ENCODE data around the gene ZFP42. TPM values are rescaled to one million over a fixed set of nuclear protein-coding genes. Genes with fewer than 3 reads are reported as not detected.

ZFP42 gene
- total and polyA plus RNA-seq, 9 donors, result under 0.01 to 0.40 (median 0.10) TPM

- H3K27me3 ChIP-seq (ENCODE audit: control insufficient read depth, insufficient read depth, low read length), result no peaks in the 10 kb centered on the region
- no peaks in the 10 kb centered on the region for H3K9me3 ChIP-seq (replicated peaks; ENCODE audit: control insufficient read depth, low read depth, low read length)
- no peak for DNase-seq
- no peaks in the 10 kb centered on the region for H3K4me1 ChIP-seq (ENCODE audit: control insufficient read depth, insufficient read depth, low read length)
- H3K27ac ChIP-seq (ENCODE audit: low read length), result no peak overlapping the region
- no CpG with 5 or more reads among the region's 6 CpGs for WGBS (ENCODE audit: insufficient coverage)
- H3K36me3 ChIP-seq (ENCODE audit: control insufficient read depth, insufficient read depth, low read length), result no peaks in the 10 kb centered on the region
- H3K4me3 ChIP-seq (ENCODE audit: low read length), result no peak overlapping the region
Observed at GRCh38 chr4:188018262-188018661, 22.7 kb downstream of the ZFP42 start.

DNA sequence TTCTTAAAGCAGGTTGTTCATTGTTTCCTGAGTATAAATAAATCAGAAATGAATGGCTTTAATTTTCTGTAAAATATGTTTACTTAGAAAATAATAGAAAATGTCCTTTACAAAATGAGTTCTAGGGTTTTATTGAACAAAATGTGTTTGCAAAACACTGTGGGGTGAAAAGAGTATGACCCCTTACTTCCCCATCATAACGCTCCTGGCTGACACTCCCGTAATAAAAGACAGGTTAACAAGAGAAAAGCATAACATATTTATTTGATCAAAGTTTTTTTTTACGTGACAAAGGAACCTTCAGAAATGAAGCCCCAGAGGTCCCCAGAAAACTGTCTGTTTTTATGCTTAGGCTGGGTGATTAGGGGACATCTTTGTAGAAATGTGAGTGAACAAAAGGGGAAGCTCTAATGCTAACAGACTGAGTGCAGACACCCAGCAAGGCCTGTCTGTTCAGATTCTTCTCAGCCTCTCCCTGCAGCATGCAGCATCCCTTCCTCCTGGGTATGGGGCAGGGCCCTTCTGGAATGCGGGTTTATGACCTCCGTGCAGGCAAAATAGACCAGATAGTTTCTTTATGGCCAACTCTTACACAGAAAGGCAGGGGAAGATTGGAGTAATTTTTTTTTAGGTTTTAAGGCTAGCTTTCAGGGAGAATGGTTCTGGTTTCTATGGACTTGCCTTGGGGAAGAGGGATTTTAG, 26.1 kb downstream of the ZFP42 start:
- WGBS (ENCODE audit: insufficient coverage), result no CpG with 5 or more reads among the region's 5 CpGs
- Histone ChIP-seq H3K36me3 (ENCODE audit: control insufficient read depth, insufficient read depth, low read length) (no peaks in the 10 kb centered on the region), H3K4me3 (ENCODE audit: low read length) (no peak overlapping the region), H3K9me3 (replicated peaks; ENCODE audit: control insufficient read depth, low read depth, low read length) (no peaks in the 10 kb centered on the region), H3K4me1 (ENCODE audit: control insufficient read depth, insufficient read depth, low read length) (no peaks in the 10 kb centered on the region), H3K27ac (ENCODE audit: low read length) (no peak overlapping the region), H3K27me3 (ENCODE audit: control insufficient read depth, insufficient read depth, low read length) (no peaks in the 10 kb centered on the region)
- DNase-seq, result no peak

DNA sequence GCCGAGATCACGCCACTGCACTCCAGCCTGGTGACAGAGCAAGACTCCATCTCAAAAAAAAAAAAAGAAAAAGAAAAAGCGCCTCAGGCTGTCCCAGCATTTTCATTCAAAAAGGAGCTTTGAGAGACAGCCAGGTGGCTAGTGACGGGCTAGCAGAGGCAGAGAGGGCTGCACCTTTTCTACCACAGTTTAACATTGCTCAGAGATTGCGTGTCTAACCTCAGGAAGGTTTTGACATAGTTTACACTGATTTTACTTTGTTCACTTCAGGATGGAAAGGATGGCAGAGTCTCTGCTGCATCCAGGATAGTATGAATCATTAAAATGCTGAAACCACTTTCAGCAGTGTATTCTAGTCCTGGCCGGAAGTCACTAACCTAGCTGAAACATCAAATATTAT, 28.1 kb downstream of the ZFP42 start:
- Histone ChIP-seq H3K27me3 (ENCODE audit: control insufficient read depth, insufficient read depth, low read length) (no peaks in the 10 kb centered on the region), H3K4me3 (ENCODE audit: low read length) (no peak overlapping the region), H3K36me3 (ENCODE audit: control insufficient read depth, insufficient read depth, low read length) (no peaks in the 10 kb centered on the region), H3K9me3 (replicated peaks; ENCODE audit: control insufficient read depth, low read depth, low read length) (no peaks in the 10 kb centered on the region), H3K27ac (ENCODE audit: low read length) (no peak overlapping the region), H3K4me1 (ENCODE audit: control insufficient read depth, insufficient read depth, low read length) (no peaks in the 10 kb centered on the region)
- WGBS (ENCODE audit: insufficient coverage), result 67% methylated on average over 1 of the region's 6 CpGs
- DNase-seq, result no peak

DNA sequence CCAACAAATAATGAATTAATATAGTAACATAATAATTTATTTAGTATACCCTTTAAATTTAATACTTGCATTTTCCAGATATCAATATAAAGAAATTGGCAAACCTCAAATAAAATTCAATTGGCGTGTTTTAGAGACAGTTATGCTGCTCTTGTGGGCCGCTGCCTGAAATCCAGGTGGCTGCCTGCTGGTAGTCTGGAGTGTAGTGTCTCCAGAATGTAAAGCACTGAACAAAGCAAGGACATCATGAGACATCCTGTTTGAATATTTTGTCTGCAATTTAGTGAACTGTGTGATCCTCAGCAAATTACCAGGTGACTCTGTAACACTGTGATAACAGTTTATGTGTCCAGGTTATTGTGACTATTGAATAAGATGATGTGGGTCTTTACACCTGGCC, 29.9 kb downstream of the ZFP42 start:
- no CpG with 5 or more reads among the region's 2 CpGs for WGBS (ENCODE audit: insufficient coverage)
- H3K9me3 ChIP-seq (replicated peaks; ENCODE audit: control insufficient read depth, low read depth, low read length), result no peaks in the 10 kb centered on the region
- no peak overlapping the region for H3K27ac ChIP-seq (ENCODE audit: low read length)
- no peaks in the 10 kb centered on the region for H3K36me3 ChIP-seq (ENCODE audit: control insufficient read depth, insufficient read depth, low read length)
- no peak overlapping the region for H3K4me3 ChIP-seq (ENCODE audit: low read length)
- DNase-seq, result no peak
- H3K27me3 ChIP-seq (ENCODE audit: control insufficient read depth, insufficient read depth, low read length), result no peaks in the 10 kb centered on the region
- no peaks in the 10 kb centered on the region for H3K4me1 ChIP-seq (ENCODE audit: control insufficient read depth, insufficient read depth, low read length)

DNA sequence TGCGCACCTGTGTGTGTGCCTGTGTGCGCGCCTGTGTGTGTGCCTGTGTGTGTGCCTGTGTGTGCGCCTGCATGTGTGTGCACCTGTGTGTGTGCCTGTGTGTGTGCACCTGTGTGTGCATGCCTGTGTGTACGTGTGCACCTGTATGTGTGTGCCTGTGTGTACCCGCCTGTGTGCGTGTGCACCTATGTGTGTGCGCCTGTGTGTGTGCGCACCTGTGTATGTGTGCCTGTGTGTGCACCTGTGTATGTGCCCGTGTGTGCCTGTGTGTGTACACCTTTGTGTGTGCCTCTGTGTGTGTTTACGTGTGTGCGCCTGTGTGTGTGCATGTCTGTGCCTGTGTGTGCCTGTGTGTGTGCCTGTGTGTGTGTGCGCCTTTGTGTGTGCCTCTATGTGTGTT, 33.5 kb downstream of the ZFP42 start:
- Histone ChIP-seq H3K9me3 (replicated peaks; ENCODE audit: control insufficient read depth, low read depth, low read length) (no peaks in the 10 kb centered on the region), H3K4me1 (ENCODE audit: control insufficient read depth, insufficient read depth, low read length) (no peaks in the 10 kb centered on the region), H3K36me3 (ENCODE audit: control insufficient read depth, insufficient read depth, low read length) (no peaks in the 10 kb centered on the region), H3K27ac (ENCODE audit: low read length) (no peak overlapping the region), H3K4me3 (ENCODE audit: low read length) (no peak overlapping the region), H3K27me3 (ENCODE audit: control insufficient read depth, insufficient read depth, low read length) (peaks cover 8% of the 10 kb centered on the region)
- 82% methylated on average over 4 of the region's 13 CpGs for WGBS (ENCODE audit: insufficient coverage)
- no peak for DNase-seq

DNA sequence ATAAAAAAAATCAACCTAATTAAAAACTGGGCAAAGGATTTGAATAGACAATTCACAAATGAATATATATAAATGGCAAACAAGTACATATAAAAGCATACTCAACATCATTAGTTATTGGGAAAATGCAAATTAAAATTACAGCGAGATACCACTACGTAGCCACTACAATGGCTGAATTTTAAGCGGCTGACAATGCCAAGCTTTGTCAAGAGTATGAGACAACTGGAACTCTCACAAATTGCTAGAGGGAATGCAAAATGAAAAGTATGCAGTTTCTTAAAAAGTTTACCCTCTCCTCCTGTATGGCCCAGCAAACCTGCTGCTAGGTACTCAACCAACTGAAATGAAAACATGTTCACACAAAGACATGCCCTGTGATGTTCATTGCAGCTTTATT, 34.8 kb downstream of the ZFP42 start:
- WGBS (ENCODE audit: insufficient coverage), result no CpG with 5 or more reads among the region's 3 CpGs

DNA sequence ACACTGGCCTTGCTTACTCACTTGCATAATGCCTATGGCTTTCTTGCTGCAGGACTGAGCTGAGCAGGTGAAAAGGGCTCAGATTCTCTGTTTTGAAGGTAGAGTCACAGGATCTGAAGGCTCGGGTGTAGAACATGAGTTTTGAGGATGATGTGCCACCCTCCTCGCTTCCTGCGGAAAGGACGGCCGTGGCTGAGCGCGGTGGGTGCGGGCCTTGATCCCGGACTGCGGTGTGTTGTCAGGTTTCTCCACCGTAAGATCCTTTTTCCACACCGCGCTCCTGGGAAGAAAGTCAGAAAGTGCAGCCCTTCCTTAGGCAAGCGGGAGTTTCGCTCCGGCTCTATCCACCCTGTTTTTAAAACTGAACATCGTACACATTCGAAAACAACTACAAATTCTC, 36.2 kb downstream of the ZFP42 start:
- H3K27me3 ChIP-seq (ENCODE audit: control insufficient read depth, insufficient read depth, low read length), result peaks cover 8% of the 10 kb centered on the region
- no peaks in the 10 kb centered on the region for H3K9me3 ChIP-seq (replicated peaks; ENCODE audit: control insufficient read depth, low read depth, low read length)
- DNase-seq, result no peak
- H3K4me3 ChIP-seq (ENCODE audit: low read length), result no peak overlapping the region
- H3K4me1 ChIP-seq (ENCODE audit: control insufficient read depth, insufficient read depth, low read length), result no peaks in the 10 kb centered on the region
- WGBS (ENCODE audit: insufficient coverage), result 20% methylated on average over 8 of the region's 18 CpGs
- H3K27ac ChIP-seq (ENCODE audit: low read length), result no peak overlapping the region
- no peaks in the 10 kb centered on the region for H3K36me3 ChIP-seq (ENCODE audit: control insufficient read depth, insufficient read depth, low read length)

More for the DNA sequence above, 34.8 kb downstream of the ZFP42 start:
- no peak overlapping the region for H3K4me3 ChIP-seq (ENCODE audit: low read length)
- no peak overlapping the region for H3K27ac ChIP-seq (ENCODE audit: low read length)
- H3K36me3 ChIP-seq (ENCODE audit: control insufficient read depth, insufficient read depth, low read length), result no peaks in the 10 kb centered on the region
- no peak for DNase-seq
- no peaks in the 10 kb centered on the region for H3K9me3 ChIP-seq (replicated peaks; ENCODE audit: control insufficient read depth, low read depth, low read length)
- H3K4me1 ChIP-seq (ENCODE audit: control insufficient read depth, insufficient read depth, low read length), result no peaks in the 10 kb centered on the region
- peaks cover 8% of the 10 kb centered on the region for H3K27me3 ChIP-seq (ENCODE audit: control insufficient read depth, insufficient read depth, low read length)

DNA sequence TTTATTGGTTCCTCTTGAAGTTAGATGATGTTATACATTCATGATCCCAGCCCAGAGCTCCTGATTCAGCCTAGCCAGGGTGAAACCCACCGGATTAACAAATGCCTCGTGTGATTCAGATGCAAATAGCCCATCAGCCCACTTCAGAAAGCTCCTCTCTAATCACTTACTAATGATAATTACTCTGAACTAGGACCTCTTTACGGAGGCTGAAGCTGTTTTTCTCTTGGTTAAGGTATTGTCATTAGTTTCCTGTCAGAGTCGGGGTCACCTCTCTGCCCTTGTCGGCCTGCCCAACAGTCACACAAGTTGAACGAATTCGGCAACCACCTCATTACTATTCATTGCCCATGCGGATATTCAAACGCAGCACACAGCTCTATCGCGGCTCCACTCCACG, 36.6 kb downstream of the ZFP42 start:
- Histone ChIP-seq H3K27me3 (ENCODE audit: control insufficient read depth, insufficient read depth, low read length) (peaks cover 8% of the 10 kb centered on the region), H3K36me3 (ENCODE audit: control insufficient read depth, insufficient read depth, low read length) (no peaks in the 10 kb centered on the region), H3K4me1 (ENCODE audit: control insufficient read depth, insufficient read depth, low read length) (no peaks in the 10 kb centered on the region), H3K4me3 (ENCODE audit: low read length) (no peak overlapping the region), H3K27ac (ENCODE audit: low read length) (no peak overlapping the region), H3K9me3 (replicated peaks; ENCODE audit: control insufficient read depth, low read depth, low read length) (no peaks in the 10 kb centered on the region)
- DNase-seq, result no peak
- WGBS (ENCODE audit: insufficient coverage), result 35% methylated on average over 4 of the region's 12 CpGs

DNA sequence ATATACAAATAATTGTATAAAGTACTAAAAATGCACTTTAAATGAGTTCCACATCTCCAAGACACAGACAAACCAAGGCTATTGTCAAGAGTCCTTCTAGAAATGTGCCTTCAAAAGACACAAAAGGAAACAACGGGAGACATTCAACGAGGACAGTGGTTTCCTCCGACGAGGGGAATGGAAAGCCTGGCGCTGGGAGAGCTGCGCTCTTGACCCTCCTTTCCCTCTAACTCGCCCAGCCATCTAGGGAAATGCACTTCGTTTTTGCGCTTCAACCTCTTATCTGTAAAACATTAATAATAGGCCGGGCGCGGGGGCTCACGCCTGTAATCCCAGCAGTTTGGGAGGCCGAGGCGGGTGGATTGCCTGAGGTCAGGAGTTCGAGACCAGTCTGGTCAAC, 37.0 kb downstream of the ZFP42 start:
- Histone ChIP-seq H3K36me3 (ENCODE audit: control insufficient read depth, insufficient read depth, low read length) (no peaks in the 10 kb centered on the region), H3K9me3 (replicated peaks; ENCODE audit: control insufficient read depth, low read depth, low read length) (no peaks in the 10 kb centered on the region), H3K27me3 (ENCODE audit: control insufficient read depth, insufficient read depth, low read length) (peaks cover 8% of the 10 kb centered on the region), H3K4me1 (ENCODE audit: control insufficient read depth, insufficient read depth, low read length) (no peaks in the 10 kb centered on the region), H3K4me3 (ENCODE audit: low read length) (no peak overlapping the region), H3K27ac (ENCODE audit: low read length) (no peak overlapping the region)
- DNase-seq, result no peak
- WGBS (ENCODE audit: insufficient coverage), result 52% methylated on average over 12 of the region's 16 CpGs

- Histone ChIP-seq H3K4me3 (ENCODE audit: low read length) (no peak overlapping the region), H3K36me3 (ENCODE audit: control insufficient read depth, insufficient read depth, low read length) (no peaks in the 10 kb centered on the region), H3K9me3 (replicated peaks; ENCODE audit: control insufficient read depth, low read depth, low read length) (no peaks in the 10 kb centered on the region), H3K27me3 (ENCODE audit: control insufficient read depth, insufficient read depth, low read length) (peaks cover 5% of the 10 kb centered on the region), H3K4me1 (ENCODE audit: control insufficient read depth, insufficient read depth, low read length) (no peaks in the 10 kb centered on the region), H3K27ac (ENCODE audit: low read length) (no peak overlapping the region)
- WGBS (ENCODE audit: insufficient coverage), result no CpG with 5 or more reads among the region's 12 CpGs
- no peak for DNase-seq
Observed at GRCh38 chr4:188037003-188037713, 41.6 kb downstream of the ZFP42 start.
